NCI-H524 (cell line): ENCODE measurements around the gene LAMB1.
"Not testable (repeated sequence)": the region's sequence is repeated elsewhere in the genome, so short reads cannot be mapped to it uniquely, and the experiment has no call there.

ENCODE experiments used
- DNase-seq, 2 experiments: peaks; one replicate each; lab custom pipeline; 2025; lab: John Stamatoyannopoulos, UW

The LAMB1 gene

DNA sequence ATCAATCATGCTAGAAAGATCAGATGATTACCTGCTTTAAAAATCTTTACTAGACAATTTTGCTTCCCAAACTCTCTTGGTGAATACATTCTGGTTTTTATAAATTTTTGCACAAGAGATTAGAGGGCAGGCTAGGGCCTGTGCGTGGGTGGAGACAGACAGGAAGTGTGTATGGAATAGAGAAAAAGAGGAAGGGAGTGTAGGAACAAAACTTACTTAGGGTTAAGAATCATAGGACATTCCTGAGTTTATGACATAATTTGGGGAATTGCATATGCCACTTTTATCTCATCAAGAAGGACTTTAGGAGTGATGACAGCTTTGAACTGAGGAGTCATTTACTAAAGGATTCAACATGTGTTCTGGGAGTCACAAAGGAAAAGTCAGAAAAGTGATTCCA, 31.3 kb downstream of the LAMB1 start:
- DNase-seq, result no peak

- no peak for DNase-seq
Measured at GRCh38 chr7:107971100-107971499, 31.9 kb downstream of the LAMB1 start.

- DNase-seq, result no peak
Measured at GRCh38 chr7:107969856-107970255, 33.1 kb downstream of the LAMB1 start.

- DNase-seq, result no peak
Measured at GRCh38 chr7:107968449-107968848, 34.5 kb downstream of the LAMB1 start.

DNA sequence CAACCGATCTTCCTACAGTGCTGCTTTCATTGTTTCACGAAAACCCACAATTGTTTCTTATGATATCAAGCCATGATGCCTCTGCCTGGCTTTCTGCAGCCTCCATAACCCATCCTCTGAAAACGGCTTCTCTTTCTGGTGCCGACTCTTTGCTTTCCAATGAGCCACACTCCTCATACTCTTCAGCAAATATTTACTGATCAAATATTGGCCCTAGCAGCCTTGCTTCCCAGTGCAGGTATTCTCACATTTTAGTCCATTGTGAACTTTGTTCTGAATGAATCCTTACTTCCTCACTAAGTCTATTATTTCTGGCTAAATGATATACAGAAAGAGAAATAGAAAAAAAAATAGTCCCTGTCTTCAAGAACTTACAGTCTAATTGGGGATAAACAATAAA, 35.5 kb downstream of the LAMB1 start:
- DNase-seq, result no peak

DNA sequence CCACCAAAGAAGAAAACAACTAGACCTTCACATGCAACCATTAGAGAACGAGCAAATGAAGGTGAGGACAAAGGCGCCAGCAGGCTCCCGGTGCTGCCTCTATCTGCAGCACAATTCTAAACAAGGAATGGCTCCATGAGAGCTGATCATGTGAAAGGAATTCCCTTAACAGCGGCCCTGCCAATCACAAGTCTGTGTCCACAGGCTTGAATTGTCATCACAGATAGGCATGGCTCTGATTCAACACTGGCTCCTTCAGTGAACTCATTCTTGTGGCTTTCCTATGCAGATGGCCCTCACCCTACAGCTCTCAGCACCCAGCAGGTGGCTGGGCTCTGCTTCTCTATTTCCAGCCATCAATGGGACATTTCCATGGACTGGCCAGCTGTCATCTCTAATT, 36.2 kb downstream of the LAMB1 start:
- DNase-seq, result peak; percentile 29 to 82

DNA sequence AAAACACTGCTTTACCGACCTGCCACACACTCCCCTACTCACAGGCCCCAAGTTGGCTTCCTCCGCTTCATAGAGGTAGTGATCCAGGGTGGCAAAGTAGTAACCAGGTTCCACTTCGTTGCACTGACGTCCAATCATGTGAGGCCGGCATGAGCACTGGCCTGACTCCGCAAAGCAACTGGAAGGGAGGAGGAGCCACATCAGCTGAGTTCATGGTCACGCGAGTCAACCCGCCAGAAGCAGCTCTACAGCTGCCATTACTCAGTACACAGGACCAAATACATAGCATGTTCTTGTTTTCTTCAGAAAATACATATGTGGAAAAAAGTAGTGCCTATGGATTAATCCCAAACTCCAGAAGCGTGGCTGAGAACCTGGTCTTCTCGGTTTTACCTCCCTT, 38.5 kb downstream of the LAMB1 start:
- DNase-seq, result no peak

- no peak for DNase-seq
Measured at GRCh38 chr7:107962817-107963216, 40.1 kb downstream of the LAMB1 start.

DNA sequence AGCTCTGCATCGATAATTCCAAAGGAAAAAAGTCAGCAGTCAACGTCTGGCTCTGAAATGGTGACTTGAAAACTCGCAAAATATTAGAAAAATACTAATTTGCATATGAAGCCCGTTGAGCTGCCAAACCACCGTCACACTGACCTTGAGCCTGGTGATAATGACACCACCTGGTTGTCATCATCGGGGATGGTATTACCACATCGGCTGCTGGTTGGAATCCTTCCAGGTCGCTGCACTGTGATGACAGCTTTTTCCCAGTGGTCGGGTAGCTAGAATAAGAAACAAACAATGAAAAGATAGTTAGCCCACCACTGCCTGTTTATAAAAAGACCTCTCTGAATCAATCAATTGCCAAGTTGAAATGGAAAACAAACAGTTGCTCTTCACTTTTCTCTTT, 41.6 kb downstream of the LAMB1 start:
- DNase-seq, result no peak

DNA sequence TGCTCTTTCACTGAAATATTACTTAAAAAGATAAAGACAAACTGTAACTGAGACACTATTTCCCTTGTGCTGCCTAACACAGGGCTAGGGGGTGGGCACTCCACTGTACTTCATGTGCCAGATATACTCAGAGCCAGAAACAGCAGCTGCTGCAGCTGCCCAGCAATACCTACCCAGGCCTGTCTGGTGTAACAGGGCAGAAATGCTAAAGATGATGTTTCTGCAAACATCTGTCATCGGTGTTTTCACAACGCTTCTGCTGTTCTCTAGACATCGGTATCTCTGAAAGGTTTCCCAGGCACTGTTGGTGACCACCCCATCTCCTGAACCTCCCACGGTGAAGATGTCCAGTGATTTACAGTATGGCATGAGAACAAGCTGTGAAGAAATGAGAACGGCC, 42.7 kb downstream of the LAMB1 start:
- DNase-seq, result no peak

DNA sequence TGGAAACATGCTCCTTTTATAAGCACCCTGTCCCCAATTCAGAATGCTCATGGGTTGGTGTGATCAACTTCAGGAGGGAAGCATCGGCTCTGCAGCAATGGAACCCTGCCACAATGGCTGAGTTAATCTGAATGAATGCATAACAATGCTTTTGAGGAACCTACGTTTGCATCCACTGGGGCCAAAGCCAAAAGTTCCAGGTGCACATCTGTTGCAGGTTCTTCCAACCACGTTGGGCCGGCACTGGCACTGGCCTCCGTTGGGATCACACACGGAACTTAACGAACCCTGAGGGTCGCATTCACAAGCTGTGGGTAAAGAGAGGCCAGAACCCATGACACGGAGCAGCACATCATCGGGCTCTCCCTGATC, 43.4 kb downstream of the LAMB1 start:
- no peak for DNase-seq

DNA sequence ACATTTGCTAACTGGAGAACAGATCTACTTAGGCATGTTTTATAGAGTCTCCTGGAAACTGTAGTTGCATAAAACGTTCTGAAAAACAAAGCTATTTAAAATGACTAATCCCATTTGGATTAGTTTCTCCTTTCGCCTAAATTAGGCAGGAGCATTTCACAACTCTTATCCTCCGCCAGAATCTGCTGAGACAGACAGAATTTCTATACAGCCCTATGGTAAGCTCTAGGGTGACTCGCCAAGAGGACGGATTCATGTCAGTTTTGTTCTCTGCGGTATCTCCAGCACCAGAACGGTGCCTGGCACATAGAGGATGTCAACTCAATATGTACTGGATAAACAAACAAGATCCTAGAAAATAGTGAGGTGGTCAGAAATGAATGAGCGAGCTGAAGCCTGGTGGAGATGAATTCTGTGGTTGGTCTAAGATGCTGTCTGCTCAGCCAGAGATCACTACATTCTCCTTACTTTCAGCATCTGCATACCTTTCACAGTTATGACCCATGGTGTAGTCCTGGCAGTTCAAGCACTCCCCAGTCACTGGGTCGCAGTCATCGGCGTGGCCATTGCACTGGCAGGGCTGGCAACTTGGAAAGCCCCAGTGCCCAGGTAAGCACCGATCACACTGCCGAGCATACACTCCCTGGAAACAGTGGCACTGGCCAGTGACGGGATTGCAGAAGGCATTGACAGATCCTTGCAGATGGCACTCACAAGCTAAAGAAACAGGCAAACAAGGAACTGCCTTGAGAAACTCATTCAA, 44.0 kb downstream of the LAMB1 start:
- DNase-seq, result no peak

DNA sequence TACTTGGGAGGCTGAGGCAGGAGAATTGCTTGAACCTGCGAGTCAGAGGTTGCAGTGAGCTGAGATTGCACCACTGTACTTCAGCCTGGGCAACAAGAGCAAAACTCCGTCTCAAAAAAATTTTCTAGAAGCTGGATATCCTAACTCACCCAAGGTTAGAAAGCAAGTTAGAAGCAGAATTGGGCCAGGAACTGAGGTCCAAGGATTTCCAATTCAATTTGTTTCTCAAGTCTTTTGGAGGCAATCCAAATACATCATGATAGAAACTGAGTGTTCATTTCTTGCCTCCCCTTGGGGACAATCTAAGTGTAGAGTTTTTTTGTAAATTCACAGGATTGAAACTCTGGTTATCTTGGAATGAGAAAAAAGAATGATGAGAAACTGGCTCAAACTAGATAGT, 45.5 kb downstream of the LAMB1 start:
- no peak for DNase-seq

GRCh38 chr7:107956950-107957349, 46.0 kb downstream of the LAMB1 start:
- not testable (repeated sequence) for DNase-seq

- no peak for DNase-seq
Measured at GRCh38 chr7:107955394-107955793, 47.6 kb downstream of the LAMB1 start.

DNA sequence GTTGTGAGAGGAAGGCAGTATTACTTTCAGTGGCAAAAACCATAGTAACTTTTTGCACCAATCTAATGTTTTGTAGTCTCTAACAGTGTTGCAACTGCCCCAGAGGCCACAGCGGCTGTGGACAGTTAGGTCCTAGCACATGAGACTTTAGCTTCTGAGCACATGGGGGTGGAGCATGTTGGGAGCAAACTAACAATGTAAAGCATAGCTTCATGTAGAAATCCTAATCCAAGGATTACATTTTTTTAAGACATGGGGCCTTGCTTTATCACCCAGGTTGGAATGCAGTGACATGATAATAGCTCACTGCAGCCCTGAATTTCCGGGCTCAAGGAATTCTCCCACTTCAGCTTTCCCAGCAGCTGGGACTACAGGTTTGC, 49.0 kb downstream of the LAMB1 start:
- DNase-seq, result no peak

DNA sequence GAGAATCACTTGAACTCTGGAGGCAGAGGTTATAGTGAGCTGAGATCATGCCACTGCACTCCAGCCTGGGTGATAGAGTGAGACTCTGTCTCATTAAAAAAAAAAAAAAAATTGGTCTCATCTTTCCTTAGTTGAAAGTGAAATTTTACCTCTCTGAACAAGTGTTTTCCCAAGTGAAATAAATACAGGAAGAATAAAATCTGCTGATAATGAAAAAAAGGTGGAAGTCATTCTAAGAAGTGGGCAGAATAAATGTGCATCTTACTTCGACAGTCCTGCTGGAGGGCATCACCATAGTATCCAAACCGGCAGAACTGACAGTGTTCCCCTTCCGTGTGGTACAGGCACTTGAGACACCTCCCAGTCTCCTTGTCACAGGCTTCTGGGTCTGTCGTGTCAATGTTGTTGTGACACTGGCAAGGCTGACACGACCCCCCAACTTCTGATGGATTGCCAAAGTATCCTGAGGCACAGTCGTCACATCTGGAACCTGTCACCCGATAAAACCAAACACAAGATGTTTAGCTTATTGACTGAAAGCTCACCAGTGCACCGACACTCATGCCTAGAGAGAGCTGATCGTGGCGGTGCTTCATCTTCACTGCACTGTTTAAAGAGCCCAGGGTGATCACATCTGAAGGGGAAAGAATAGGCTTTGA, 49.6 kb downstream of the LAMB1 start:
- no peak for DNase-seq

- no peak for DNase-seq
Measured at GRCh38 chr7:107951896-107952295, 51.1 kb downstream of the LAMB1 start.

DNA sequence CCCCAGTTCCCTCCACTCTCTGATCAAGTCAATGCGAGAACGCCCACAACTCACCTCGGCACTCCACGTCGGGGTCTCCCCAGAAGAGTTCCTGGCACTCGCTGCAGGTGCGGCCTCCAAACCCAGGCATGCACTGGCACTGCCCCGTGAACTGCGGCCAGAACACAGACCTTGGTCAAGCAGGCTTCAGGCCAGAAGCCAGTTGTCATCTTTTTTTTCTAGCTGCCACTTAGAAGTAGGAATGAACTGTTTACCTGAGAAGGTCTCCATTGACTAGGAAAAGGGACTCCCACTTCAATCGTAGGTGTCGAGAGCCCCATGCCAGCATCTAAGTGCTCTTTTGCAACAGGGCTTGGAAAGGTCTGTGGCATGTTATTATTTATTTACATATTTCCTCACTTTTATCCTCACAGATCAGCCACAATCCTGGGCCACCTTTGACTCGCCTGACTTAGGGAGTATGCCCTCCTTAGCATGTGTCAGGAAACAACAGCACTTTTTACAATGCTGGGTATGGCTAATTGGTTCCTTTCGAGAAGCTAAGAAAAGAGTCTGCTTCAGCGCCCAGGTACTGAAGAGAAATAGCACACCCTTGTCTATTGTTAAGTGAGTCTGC, 51.7 kb downstream of the LAMB1 start:
- no peak for DNase-seq

GRCh38 chr7:107949443-107949935, 53.5 kb downstream of the LAMB1 start:
- DNase-seq, result no peak

- DNase-seq, result no peak
Measured at GRCh38 chr7:107948645-107949442, 54.1 kb downstream of the LAMB1 start.

DNA sequence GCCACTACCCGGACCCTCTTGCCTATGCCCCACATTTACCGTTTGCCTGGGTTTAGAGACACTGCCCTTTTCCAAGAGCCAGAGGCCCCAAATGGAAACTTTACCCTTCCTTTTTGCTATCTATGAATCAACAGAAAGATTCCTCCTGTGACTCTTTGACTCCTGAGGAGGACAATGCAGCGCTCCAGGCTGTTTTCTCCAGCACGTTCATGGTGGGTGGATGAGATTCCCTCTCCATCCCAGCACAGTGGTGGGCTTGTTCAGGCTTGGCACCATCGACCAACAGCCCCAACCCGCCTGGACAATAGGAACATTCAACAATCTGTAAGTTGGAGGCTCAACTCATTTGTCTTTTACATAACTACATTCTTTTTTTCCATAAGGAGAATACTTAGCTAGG, 56.1 kb downstream of the LAMB1 start:
- no peak for DNase-seq

DNA sequence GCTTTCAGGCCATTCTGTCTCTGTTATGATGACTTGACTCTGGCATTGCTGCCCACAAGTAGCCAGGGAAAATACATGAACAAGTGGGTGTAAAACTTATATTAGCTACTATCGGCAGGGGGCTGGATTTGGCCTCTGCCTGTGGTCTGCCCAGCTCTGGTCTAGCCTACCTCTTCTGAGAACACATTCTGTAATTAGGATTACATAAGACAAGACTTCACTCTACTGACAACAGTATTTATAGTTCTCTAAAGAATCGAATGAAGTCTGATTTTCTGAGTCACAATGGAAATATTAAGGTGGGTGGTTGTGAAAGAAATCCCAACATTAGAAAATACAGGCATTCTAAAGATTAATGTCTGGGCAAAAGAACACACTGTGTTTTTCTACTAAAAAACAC, 56.5 kb downstream of the LAMB1 start:
- no peak for DNase-seq
